ENCODE results near the gene TSHR.
A peak's percentile ranks its signal among the peaks of the same experiment; 100 is the strongest.

The TSHR gene

DNA sequence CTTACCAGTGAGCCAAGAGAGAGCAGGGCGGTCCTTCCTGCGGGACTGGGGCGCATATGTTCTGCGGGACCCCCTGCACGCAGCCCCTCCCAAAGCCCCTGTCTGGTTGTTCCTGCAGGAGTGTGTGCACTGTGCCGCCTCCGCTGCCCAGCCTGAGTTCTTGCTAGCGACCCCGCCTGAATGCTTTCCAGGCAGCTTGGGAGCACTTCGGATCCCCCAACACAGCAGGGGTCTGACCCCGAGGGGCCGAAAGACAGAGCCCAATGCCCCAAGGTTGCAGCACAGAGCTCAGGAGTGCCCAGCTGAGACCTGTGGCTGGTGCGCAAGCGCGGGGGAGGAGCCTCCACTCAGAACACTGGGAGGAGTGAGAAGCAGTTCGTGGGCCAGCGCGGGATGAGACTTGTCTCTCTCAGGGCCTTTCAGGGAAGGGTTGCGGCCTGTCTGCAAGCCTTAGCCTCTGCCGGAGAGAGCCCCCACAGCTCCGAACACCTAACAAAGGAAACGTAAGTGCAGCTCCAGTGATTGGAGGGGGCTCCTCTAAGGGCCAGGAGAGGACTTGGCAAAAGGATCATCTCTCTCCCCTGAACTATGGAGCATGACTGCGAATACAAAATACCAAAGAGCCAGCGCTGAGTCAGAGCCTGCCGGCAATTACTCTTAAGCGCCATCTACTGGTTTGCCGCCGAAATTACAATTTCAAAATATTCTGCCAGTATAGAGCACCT lies 214.8 kb downstream of the TSHR start:
- peak overlapping the region; percentile 74 for H3K4me3 ChIP-seq (ENCODE audit: control insufficient read depth, low read depth, low read length)
- peak; percentile 82 for DNase-seq (ENCODE audit: low read depth)
- TF ChIP-seq, protein P1, sequence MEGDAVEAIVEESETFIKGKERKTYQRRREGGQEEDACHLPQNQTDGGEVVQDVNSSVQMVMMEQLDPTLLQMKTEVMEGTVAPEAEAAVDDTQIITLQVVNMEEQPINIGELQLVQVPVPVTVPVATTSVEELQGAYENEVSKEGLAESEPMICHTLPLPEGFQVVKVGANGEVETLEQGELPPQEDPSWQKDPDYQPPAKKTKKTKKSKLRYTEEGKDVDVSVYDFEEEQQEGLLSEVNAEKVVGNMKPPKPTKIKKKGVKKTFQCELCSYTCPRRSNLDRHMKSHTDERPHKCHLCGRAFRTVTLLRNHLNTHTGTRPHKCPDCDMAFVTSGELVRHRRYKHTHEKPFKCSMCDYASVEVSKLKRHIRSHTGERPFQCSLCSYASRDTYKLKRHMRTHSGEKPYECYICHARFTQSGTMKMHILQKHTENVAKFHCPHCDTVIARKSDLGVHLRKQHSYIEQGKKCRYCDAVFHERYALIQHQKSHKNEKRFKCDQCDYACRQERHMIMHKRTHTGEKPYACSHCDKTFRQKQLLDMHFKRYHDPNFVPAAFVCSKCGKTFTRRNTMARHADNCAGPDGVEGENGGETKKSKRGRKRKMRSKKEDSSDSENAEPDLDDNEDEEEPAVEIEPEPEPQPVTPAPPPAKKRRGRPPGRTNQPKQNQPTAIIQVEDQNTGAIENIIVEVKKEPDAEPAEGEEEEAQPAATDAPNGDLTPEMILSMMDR (conservative IDR thresholded peaks at IDR 0.05; ENCODE audit: control insufficient read depth, insufficient read depth, low read depth, low read length) = peak; percentile 94

DNA sequence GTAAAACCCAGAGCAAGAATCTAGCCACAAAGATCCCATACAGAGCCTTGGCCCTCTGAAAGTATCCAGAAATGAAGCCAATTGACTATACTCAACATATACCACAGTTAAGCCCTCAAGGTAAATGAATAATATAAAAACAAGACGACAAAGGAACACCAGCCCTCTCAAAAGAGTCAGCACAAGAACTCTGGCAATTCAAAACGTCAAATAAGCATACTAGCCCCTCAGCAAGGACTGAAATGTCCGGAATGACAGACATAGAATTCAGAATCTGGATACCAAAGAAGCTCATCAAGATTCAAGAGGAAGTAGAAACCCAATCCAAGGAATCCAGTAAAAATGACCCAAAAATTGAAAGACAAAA lies 215.4 kb downstream of the TSHR start:
- H3K4me3 ChIP-seq (ENCODE audit: control insufficient read depth, low read depth, low read length) = no peak overlapping the region
- DNase-seq (ENCODE audit: low read depth) = no peak
- TF ChIP-seq, protein P1 (conservative IDR thresholded peaks at IDR 0.05; ENCODE audit: control insufficient read depth, insufficient read depth, low read depth, low read length) = no peak

DNA sequence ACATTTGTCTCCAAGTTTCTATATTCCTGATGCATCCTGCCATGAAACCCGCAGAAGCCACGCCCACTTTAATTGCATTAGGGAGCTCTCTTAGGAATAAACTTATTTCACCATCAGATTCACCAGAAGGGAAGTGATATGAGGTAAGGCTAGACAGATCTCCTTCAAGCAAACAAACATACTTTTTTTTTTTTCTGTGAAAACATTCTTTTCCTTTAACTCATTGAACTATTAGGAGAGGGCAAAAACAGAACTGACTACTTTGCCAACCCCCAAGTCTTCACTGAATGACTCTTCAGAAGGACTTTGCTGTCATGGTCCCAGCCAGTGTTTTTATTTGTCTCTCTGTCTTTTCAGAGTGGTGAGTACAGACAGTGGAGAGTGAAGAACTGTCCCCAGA lies 216.9 kb downstream of the TSHR start:
- TF ChIP-seq, protein P1 (conservative IDR thresholded peaks at IDR 0.05; ENCODE audit: control insufficient read depth, insufficient read depth, low read depth, low read length) = no peak
- peak; percentile 56 for DNase-seq (ENCODE audit: low read depth)
- no peak overlapping the region for H3K4me3 ChIP-seq (ENCODE audit: control insufficient read depth, low read depth, low read length)

DNA sequence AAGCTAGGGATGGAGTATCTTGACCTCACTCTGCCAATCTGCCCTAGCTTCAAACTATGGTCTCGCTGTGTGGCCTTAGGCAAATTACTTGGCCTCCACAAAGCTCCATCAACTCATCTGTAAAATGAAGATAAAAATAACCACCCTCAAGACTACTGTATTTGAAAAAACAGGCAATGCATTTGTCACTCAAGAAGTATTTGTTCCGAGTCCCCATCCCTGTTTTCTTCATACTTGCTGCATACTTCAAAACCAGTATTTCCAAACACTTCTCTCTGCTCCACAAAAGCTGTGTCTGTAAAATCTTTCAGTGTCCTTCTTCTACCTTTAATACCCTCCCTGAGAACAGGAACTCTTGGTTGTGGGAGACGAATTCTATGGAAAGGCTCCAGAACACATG lies 217.5 kb downstream of the TSHR start:
- no peak overlapping the region for H3K4me3 ChIP-seq (ENCODE audit: control insufficient read depth, low read depth, low read length)
- no peak for DNase-seq (ENCODE audit: low read depth)
- TF ChIP-seq, protein P1 (conservative IDR thresholded peaks at IDR 0.05; ENCODE audit: control insufficient read depth, insufficient read depth, low read depth, low read length) = no peak

DNA sequence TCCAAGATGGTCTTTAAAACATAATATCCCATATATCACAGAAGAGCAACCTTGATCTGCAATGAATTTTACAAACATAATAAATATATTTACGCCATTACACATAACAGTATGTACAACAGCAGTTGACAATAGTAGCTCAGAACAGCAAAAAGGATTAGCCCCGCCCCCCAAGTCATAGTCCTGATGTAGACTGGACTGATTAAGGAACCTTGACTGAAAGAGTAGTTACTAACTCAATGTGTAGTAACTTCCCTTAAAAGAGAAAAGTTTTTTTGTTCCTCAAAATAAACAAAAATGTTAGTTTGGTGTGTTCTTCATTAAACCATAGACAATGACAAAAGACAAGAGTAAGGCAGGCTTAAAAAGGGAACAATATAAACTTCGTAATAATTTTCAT lies 220.8 kb downstream of the TSHR start:
- no peak for DNase-seq (ENCODE audit: low read depth)
- TF ChIP-seq, protein P1 (conservative IDR thresholded peaks at IDR 0.05; ENCODE audit: control insufficient read depth, insufficient read depth, low read depth, low read length) = no peak
- H3K4me3 ChIP-seq (ENCODE audit: control insufficient read depth, low read depth, low read length) = no peak overlapping the region

DNA sequence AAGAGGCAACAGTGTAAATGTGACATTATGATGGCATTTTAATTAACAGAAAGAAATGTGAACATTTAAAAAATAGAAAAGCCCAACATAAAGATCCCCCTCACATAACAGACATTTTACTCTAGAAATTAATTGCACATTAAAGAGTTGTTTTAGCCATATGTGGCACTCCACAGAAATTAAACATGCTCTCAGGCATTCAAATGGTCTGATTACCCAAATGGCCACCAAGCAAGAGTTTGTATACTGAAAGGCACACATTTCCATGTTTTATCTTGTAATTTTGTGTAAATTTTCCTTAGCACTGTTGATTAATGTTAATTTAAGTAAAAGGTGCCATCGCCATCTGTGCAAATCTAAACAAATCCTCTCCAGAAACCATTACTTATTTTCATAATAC lies 221.8 kb downstream of the TSHR start:
- TF ChIP-seq, protein P1 (conservative IDR thresholded peaks at IDR 0.05; ENCODE audit: control insufficient read depth, insufficient read depth, low read depth, low read length) = no peak
- no peak overlapping the region for H3K4me3 ChIP-seq (ENCODE audit: control insufficient read depth, low read depth, low read length)
- no peak for DNase-seq (ENCODE audit: low read depth)

DNA sequence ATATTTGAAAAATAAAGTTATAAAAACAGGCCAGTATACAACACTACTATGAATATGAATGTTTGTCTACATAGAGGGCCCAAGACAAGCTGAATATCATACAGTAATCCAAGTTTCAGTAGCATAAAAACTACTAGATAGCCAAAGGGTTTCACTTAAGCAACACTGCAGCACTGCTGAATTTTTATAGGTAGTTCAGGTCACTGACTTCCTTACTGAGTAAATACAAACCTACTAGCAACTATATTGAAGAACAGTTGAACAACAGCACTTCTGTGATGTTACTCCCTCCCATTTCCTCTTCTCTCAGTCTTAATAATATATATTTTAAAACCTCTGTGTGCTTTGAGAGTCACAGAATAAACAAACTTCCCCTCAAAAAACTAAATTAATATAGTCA lies 222.6 kb downstream of the TSHR start:
- no peak for DNase-seq (ENCODE audit: low read depth)
- no peak overlapping the region for H3K4me3 ChIP-seq (ENCODE audit: control insufficient read depth, low read depth, low read length)
- TF ChIP-seq, protein P1 (conservative IDR thresholded peaks at IDR 0.05; ENCODE audit: control insufficient read depth, insufficient read depth, low read depth, low read length) = no peak
